ENCODE results near the gene CLRN3. TPM values are rescaled to one million over a fixed set of nuclear protein-coding genes. Genes with fewer than 3 reads are reported as not detected.

The CLRN3 gene
- total RNA-seq, 1 experiment from 2014 or later: not detected

GRCh38 chr10:127887541-127888415 is 5.0 kb downstream of the CLRN3 start:
- POLR2A ChIA-PET: interaction anchor here (0.9 kb wide), 1 partner anchor 126 kb away, joined by 3 read pairs; no protein-coding TSS in a partner anchor
- BruUV-seq (replicated peaks): no TSS peak
- intact Hi-C loops (cut with micrococcal nuclease): no loop called here
- no peaks in the 10 kb centered on the region for H3K9me3 Mint-ChIP-seq (ENCODE audit: unreplicated experiment)
- CTCF ChIA-PET: interaction anchor here (0.6 to 4.3 kb wide), 4 partner anchors 11 to 124 kb away, joined by 4 to 23 read pairs (median 4); no protein-coding TSS in a partner anchor
- no peaks in the 10 kb centered on the region for H3K27me3 Mint-ChIP-seq (ENCODE audit: insufficient read depth, unreplicated experiment)
- H3K36me3 Mint-ChIP-seq (ENCODE audit: insufficient read depth, unreplicated experiment): no peaks in the 10 kb centered on the region
- peak overlapping the region; percentile 89 for H3K27ac Mint-ChIP-seq (ENCODE audit: low read depth, unreplicated experiment)
- peaks cover 18% of the 10 kb centered on the region for H3K4me1 Mint-ChIP-seq (ENCODE audit: insufficient read depth, unreplicated experiment)
- no peak overlapping the region for H3K4me3 Mint-ChIP-seq (ENCODE audit: unreplicated experiment)
- TF ChIP-seq CTCF (IDR thresholded peaks at IDR 0.05; ENCODE audit: unreplicated experiment): no peak
- no peak for DNase-seq (ENCODE audit: unreplicated experiment)

GRCh38 chr10:127886371-127887051 is 6.2 kb downstream of the CLRN3 start:
- ChIA-PET POLR2A (no interaction called here), CTCF (interaction anchor here (0.6 to 4.3 kb wide), 2 partner anchors 50 to 125 kb away, joined by 4 to 23 read pairs; no protein-coding TSS in a partner anchor)
- TF ChIP-seq CTCF (IDR thresholded peaks at IDR 0.05; ENCODE audit: unreplicated experiment): no peak
- intact Hi-C loops (cut with micrococcal nuclease): no loop called here
- DNase-seq (ENCODE audit: unreplicated experiment): no peak
- H3K4me3 Mint-ChIP-seq (ENCODE audit: unreplicated experiment): no peak overlapping the region
- no peaks in the 10 kb centered on the region for H3K36me3 Mint-ChIP-seq (ENCODE audit: insufficient read depth, unreplicated experiment)
- BruUV-seq (replicated peaks): no TSS peak
- peaks cover 23% of the 10 kb centered on the region for H3K4me1 Mint-ChIP-seq (ENCODE audit: insufficient read depth, unreplicated experiment)
- H3K27ac Mint-ChIP-seq (ENCODE audit: low read depth, unreplicated experiment): peak overlapping the region; percentile 73
- no peaks in the 10 kb centered on the region for H3K27me3 Mint-ChIP-seq (ENCODE audit: insufficient read depth, unreplicated experiment)
- no peaks in the 10 kb centered on the region for H3K9me3 Mint-ChIP-seq (ENCODE audit: unreplicated experiment)

GRCh38 chr10:127884501-127884900 is 8.2 kb downstream of the CLRN3 start:
- DNase-seq (ENCODE audit: unreplicated experiment): no peak
- no peak overlapping the region for H3K27ac Mint-ChIP-seq (ENCODE audit: low read depth, unreplicated experiment)
- H3K4me3 Mint-ChIP-seq (ENCODE audit: unreplicated experiment): no peak overlapping the region
- CTCF ChIA-PET: interaction anchor here (0.6 to 1.0 kb wide), 2 partner anchors 31 to 192 kb away, joined by 3 to 4 read pairs; no protein-coding TSS in a partner anchor
- intact Hi-C loops (cut with micrococcal nuclease): no loop called here
- H3K27me3 Mint-ChIP-seq (ENCODE audit: insufficient read depth, unreplicated experiment): no peaks in the 10 kb centered on the region
- BruUV-seq (replicated peaks): no TSS peak
- H3K36me3 Mint-ChIP-seq (ENCODE audit: insufficient read depth, unreplicated experiment): no peaks in the 10 kb centered on the region
- H3K4me1 Mint-ChIP-seq (ENCODE audit: insufficient read depth, unreplicated experiment): peaks cover 15% of the 10 kb centered on the region
- H3K9me3 Mint-ChIP-seq (ENCODE audit: unreplicated experiment): no peaks in the 10 kb centered on the region
- TF ChIP-seq CTCF (IDR thresholded peaks at IDR 0.05; ENCODE audit: unreplicated experiment): no peak
- POLR2A ChIA-PET: no interaction called here

- POLR2A ChIA-PET: no interaction called here
- no peak overlapping the region for H3K4me3 Mint-ChIP-seq (ENCODE audit: unreplicated experiment)
- no peak for TF ChIP-seq CTCF (IDR thresholded peaks at IDR 0.05; ENCODE audit: unreplicated experiment)
- intact Hi-C loops (cut with micrococcal nuclease): no loop called here
- DNase-seq (ENCODE audit: unreplicated experiment): no peak
- H3K27ac Mint-ChIP-seq (ENCODE audit: low read depth, unreplicated experiment): no peak overlapping the region
- no peaks in the 10 kb centered on the region for H3K36me3 Mint-ChIP-seq (ENCODE audit: insufficient read depth, unreplicated experiment)
- H3K4me1 Mint-ChIP-seq (ENCODE audit: insufficient read depth, unreplicated experiment): peaks cover 13% of the 10 kb centered on the region
- CTCF ChIA-PET: no interaction called here
- BruUV-seq (replicated peaks): no TSS peak
- no peaks in the 10 kb centered on the region for H3K9me3 Mint-ChIP-seq (ENCODE audit: unreplicated experiment)
- H3K27me3 Mint-ChIP-seq (ENCODE audit: insufficient read depth, unreplicated experiment): no peaks in the 10 kb centered on the region
These were observed 9.2 kb downstream of the CLRN3 start for GRCh38 chr10:127883516-127883915.
